HG03103 (cell line): ENCODE measurements around the gene TBC1D30.
"Not testable (repeated sequence)": the region's sequence is repeated elsewhere in the genome, so short reads cannot be mapped to it uniquely, and the experiment has no call there.

Experiments
- ATAC-seq: cut with Tn5 transposase; IDR thresholded peaks from one replicate; pipeline ENCODE4 v1.9.1; 2021; ENCODE audit warnings: low read depth; ENCODE audit not compliant: unreplicated experiment

Gene TBC1D30

GRCh38 chr12:64848409-64848808 lies 24.0 kb downstream of the TBC1D30 start:
- ATAC-seq, result not testable (repeated sequence)

GRCh38 chr12:64858882-64859605 lies 34.6 kb downstream of the TBC1D30 start:
- no peak for ATAC-seq

GRCh38 chr12:64860446-64860998 lies 36.1 kb downstream of the TBC1D30 start:
- ATAC-seq, result no peak

- no peak for ATAC-seq
These were observed 39.9 kb downstream of the TBC1D30 start for GRCh38 chr12:64864319-64864718.

- ATAC-seq, result no peak
These were observed 50.7 kb downstream of the TBC1D30 start for GRCh38 chr12:64875186-64875585.

GRCh38 chr12:64876388-64877071 lies 52.1 kb downstream of the TBC1D30 start:
- no peak for ATAC-seq

GRCh38 chr12:64877363-64878004 lies 53.0 kb downstream of the TBC1D30 start:
- ATAC-seq, result peak; percentile 70

GRCh38 chr12:64882687-64883086 lies 58.2 kb downstream of the TBC1D30 start:
- no peak for ATAC-seq

GRCh38 chr12:64883264-64884163 lies 59.1 kb downstream of the TBC1D30 start:
- ATAC-seq, result no peak

GRCh38 chr12:64884164-64884542 lies 59.7 kb downstream of the TBC1D30 start:
- ATAC-seq, result no peak

GRCh38 chr12:64884728-64885127 lies 60.3 kb downstream of the TBC1D30 start:
- ATAC-seq, result no peak

- no peak for ATAC-seq
These were observed 65.2 kb downstream of the TBC1D30 start for GRCh38 chr12:64889434-64890216.

GRCh38 chr12:64890873-64891468 lies 66.5 kb downstream of the TBC1D30 start:
- ATAC-seq, result no peak

GRCh38 chr12:64891629-64892028 lies 67.2 kb downstream of the TBC1D30 start:
- ATAC-seq, result no peak

- no peak for ATAC-seq
These were observed 68.1 kb downstream of the TBC1D30 start for GRCh38 chr12:64892561-64892960.

GRCh38 chr12:64893961-64894360 lies 69.5 kb downstream of the TBC1D30 start:
- no peak for ATAC-seq

GRCh38 chr12:64894827-64895475 lies 70.5 kb downstream of the TBC1D30 start:
- ATAC-seq, result no peak

- ATAC-seq, result no peak
These were observed 71.1 kb downstream of the TBC1D30 start for GRCh38 chr12:64895526-64895925.

GRCh38 chr12:64900540-64900939 lies 76.1 kb downstream of the TBC1D30 start:
- no peak for ATAC-seq
